ENCODE measurements around the gene CTXN1.

GRCh38 chr19:7959211-7959610 is 33.3 kb upstream of the CTXN1 start:
- TF ChIP-seq CTCF (IDR thresholded peaks at IDR 0.05; ENCODE audit: poor library complexity) (no peak), EZH2 (IDR thresholded peaks at IDR 0.05; ENCODE audit: borderline replicate concordance) (no peak), EZH2phosphoT487 (IDR thresholded peaks at IDR 0.05; ENCODE audit: low read depth, severe bottlenecking, unreplicated experiment) (no peak)
